Tongue (tissue), 2 donors: Measurements from ENCODE around the gene NIPAL3. TPM values are rescaled to one million over a fixed set of nuclear protein-coding genes. Genes with fewer than 3 reads are reported as not detected.
A peak's percentile ranks its signal among the peaks of the same experiment; 100 is the strongest.
"Not testable (repeated sequence)": the region's sequence is repeated elsewhere in the genome, so short reads cannot be mapped to it uniquely, and the experiment has no call there.

ENCODE experiments used
- DNase-seq: peaks from one replicate; pipeline ENCODE4 v3.0.0-alpha.2; 2015
- total RNA-seq: library from RNA; depleted of rRNA; stranded (reverse); fragments of >200 nt; gene quantifications from one replicate; pipeline ENCODE4 v1.2.3, GENCODE V29; 2014

The NIPAL3 gene
- total RNA-seq, 1 donor from 2014 or later = 15.4 TPM

GRCh38 chr1:24425441-24425840 is 9.8 kb downstream of the NIPAL3 start:
- no peak for DNase-seq

- no peak for DNase-seq
Measured at GRCh38 chr1:24425922-24426321, 10.3 kb downstream of the NIPAL3 start.

GRCh38 chr1:24426744-24427544 is 11.3 kb downstream of the NIPAL3 start:
- DNase-seq = no peak

GRCh38 chr1:24427545-24427862 is 11.9 kb downstream of the NIPAL3 start:
- no peak for DNase-seq

GRCh38 chr1:24435782-24436365 is 20.3 kb downstream of the NIPAL3 start:
- DNase-seq = no peak

GRCh38 chr1:24437631-24438396 is 22.2 kb downstream of the NIPAL3 start:
- DNase-seq = no peak

- DNase-seq = no peak
Measured at GRCh38 chr1:24438423-24438901, 22.9 kb downstream of the NIPAL3 start.

GRCh38 chr1:24440436-24440835 is 24.8 kb downstream of the NIPAL3 start:
- DNase-seq = peak; percentile 10

GRCh38 chr1:24441480-24441879 is 25.9 kb downstream of the NIPAL3 start:
- no peak for DNase-seq

- no peak for DNase-seq
Measured at GRCh38 chr1:24441996-24442668, 26.5 kb downstream of the NIPAL3 start.

GRCh38 chr1:24442764-24443163 is 27.2 kb downstream of the NIPAL3 start:
- no peak for DNase-seq

- peak; percentile 32 for DNase-seq
Measured at GRCh38 chr1:24443241-24443656, 27.6 kb downstream of the NIPAL3 start.

GRCh38 chr1:24446446-24446845 is 30.8 kb downstream of the NIPAL3 start:
- DNase-seq = not testable (repeated sequence)

GRCh38 chr1:24450316-24450715 is 34.7 kb downstream of the NIPAL3 start:
- no peak for DNase-seq

GRCh38 chr1:24450857-24451397 is 35.3 kb downstream of the NIPAL3 start:
- no peak for DNase-seq

GRCh38 chr1:24451746-24452145 is 36.1 kb downstream of the NIPAL3 start:
- no peak for DNase-seq

- no peak for DNase-seq
Measured at GRCh38 chr1:24452922-24453485, 37.4 kb downstream of the NIPAL3 start.

GRCh38 chr1:24454673-24455072 is 39.1 kb downstream of the NIPAL3 start:
- no peak for DNase-seq

- DNase-seq = no peak
Measured at GRCh38 chr1:24455272-24455671, 39.7 kb downstream of the NIPAL3 start.

- no peak for DNase-seq
Measured at GRCh38 chr1:24457866-24458265, 42.3 kb downstream of the NIPAL3 start.

GRCh38 chr1:24459551-24460266 is 44.1 kb downstream of the NIPAL3 start:
- DNase-seq = no peak
